ENCODE results near the gene SCAMP1.
"Not testable (repeated sequence)": the region's sequence is repeated elsewhere in the genome, so short reads cannot be mapped to it uniquely, and the experiment has no call there.

Gene SCAMP1

DNA sequence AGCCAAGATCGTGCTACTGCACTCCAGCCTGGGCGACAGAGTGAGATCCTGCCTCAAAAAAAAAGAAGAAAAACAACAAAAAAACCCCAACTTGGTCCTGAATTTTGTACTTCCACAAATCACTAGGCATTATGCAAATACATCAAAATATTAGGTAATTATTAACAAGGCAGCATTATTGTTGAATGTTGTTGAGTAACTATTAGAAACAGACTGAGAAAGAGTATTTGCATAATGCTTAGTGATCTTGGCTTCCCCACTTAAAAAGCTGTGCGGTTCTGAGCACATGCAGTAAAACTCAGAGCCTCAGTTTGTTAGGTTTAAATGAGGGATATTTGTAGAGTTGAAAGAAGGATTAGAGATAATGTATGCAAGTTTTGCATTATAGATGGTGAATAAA is 64.2 kb downstream of the SCAMP1 start:
- H3K36me3 Mint-ChIP-seq, result peaks cover 18% of the 10 kb centered on the region
- no peak overlapping the region for H3K27ac Mint-ChIP-seq
- no peaks in the 10 kb centered on the region for H3K27me3 Mint-ChIP-seq
- no peak for DNase-seq
- CTCF ChIA-PET, result no interaction called here
- peaks cover 2% of the 10 kb centered on the region for H3K9me3 Mint-ChIP-seq
- H3K4me3 Mint-ChIP-seq, result no peak overlapping the region
- H3K4me1 Mint-ChIP-seq, result no peaks in the 10 kb centered on the region

DNA sequence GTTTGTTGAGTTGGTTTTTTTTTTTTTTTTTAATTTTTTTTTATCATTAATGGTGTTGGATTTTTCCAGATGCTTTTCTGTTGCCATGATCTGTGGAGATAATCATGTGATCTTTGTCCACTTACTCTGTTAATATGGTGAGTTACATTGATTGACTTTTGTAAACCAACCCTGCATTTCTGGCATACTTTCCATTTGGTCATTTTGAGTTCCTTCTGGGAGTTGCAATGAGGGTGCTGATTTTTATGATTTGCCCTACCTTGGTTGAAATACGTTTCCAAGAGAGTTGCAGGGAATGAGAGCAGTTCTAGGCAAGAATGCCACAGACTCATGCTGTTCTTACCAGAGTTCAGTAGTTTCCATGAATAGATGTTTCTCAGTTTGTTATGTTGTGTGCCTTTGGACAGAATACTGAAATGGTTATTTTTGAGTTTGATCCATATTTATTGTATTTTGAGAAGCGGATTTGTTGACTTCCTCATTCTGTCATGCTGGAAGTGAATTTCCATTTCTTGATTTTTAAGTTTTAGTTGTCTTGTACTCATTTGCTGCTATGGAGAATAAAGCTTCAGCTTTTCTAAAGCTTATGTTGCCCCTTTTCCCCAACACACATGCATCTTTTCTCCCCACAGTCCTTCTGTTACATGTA is 69.0 kb downstream of the SCAMP1 start:
- H3K36me3 Mint-ChIP-seq, result peaks cover 14% of the 10 kb centered on the region
- CTCF ChIA-PET, result no interaction called here
- DNase-seq, result no peak

DNA sequence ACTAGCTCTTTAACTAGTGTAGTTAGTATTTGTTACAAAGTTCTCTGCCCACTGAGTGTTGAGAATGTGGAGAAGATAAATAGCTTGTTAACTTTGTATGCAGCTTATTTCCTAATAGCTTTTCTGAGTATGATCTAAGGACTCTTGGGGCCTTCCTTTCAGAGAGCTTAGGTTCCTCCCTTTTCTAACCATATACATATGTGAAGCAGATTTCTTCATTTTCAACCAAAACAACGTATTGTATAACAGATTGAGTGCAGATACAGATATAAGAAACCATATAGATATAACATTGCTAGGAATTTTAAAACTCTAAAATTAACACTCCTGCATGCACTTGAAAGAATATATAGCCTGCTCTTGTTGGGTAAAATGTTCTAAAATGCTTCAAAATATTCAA is 70.4 kb downstream of the SCAMP1 start:
- Mint-ChIP-seq H3K4me3 (no peak overlapping the region), H3K4me1 (no peaks in the 10 kb centered on the region), H3K27ac (no peak overlapping the region), H3K9me3 (peaks cover 2% of the 10 kb centered on the region), H3K27me3 (no peaks in the 10 kb centered on the region), H3K36me3 (peaks cover 19% of the 10 kb centered on the region)
- CTCF ChIA-PET, result interaction anchor here (0.6 kb wide), 1 partner anchor 81 kb away, joined by 3 read pairs; no protein-coding TSS in a partner anchor
- DNase-seq, result no peak

More for the DNA sequence above, 69.0 kb downstream of the SCAMP1 start:
- Mint-ChIP-seq H3K9me3 (peaks cover 2% of the 10 kb centered on the region), H3K27ac (no peak overlapping the region), H3K27me3 (no peaks in the 10 kb centered on the region), H3K4me1 (no peaks in the 10 kb centered on the region), H3K4me3 (no peak overlapping the region)

DNA sequence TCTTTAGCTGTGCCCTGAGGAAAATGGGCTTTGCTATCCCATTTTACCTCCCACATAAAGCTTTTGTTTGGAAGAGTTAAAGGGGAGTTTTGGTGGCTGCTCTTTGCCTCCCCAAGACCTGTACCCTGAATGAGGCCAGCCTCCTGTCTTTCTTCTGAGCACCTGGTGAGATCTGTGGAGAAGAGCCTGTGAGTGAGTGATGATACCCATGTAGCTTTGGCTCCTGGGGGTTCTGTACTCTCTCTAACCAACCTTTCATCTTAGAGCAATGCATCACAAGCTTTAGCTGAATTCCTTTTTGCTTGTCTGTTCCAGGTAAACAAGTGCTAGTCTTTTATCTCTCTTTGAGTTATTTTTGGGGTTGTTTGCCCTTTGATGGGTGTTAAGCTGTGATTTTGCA is 73.6 kb downstream of the SCAMP1 start:
- H3K36me3 Mint-ChIP-seq, result peaks cover 13% of the 10 kb centered on the region
- no peak overlapping the region for H3K27ac Mint-ChIP-seq
- DNase-seq, result no peak
- no peaks in the 10 kb centered on the region for H3K27me3 Mint-ChIP-seq
- CTCF ChIA-PET, result no interaction called here
- no peak overlapping the region for H3K4me3 Mint-ChIP-seq
- peaks cover 5% of the 10 kb centered on the region for H3K9me3 Mint-ChIP-seq
- no peaks in the 10 kb centered on the region for H3K4me1 Mint-ChIP-seq

DNA sequence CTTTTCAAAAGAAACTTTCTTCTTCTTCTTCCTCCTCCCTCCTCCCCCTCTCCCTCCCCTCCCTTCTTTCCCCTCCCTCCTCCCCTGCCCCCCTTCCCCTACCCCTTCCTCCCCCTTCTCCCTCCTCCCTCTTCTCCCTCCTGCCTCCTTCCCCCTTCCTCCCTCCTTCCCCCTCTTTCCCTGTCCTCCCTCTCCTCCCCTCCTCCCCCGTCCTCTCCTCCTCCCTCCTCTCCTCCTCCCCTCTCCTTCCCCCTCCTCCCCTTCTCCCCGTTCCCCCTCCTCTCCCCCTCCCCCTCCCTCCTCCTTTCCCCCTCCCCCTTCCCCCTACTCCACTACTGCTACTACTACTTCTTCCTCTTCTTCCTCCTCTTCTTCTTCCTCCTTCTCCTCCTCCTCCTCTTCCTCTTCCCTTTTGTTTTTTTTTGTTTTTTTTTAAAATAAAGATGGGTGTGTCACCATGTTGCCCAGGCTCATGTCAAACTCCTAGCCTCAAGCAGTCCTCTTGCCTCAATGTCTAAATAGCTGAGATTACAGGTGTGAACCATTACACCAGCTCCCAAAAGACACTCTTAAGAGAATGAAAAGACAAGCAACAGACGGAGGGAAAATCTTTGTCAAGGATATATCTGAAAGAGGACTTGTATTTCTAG is 87.5 kb downstream of the SCAMP1 start:
- Mint-ChIP-seq H3K9me3 (peaks cover 4% of the 10 kb centered on the region), H3K27ac (no peak overlapping the region), H3K4me1 (no peaks in the 10 kb centered on the region), H3K27me3 (no peaks in the 10 kb centered on the region), H3K4me3 (no peak overlapping the region), H3K36me3 (peaks cover 8% of the 10 kb centered on the region)
- CTCF ChIA-PET, result no interaction called here
- no peak for DNase-seq

DNA sequence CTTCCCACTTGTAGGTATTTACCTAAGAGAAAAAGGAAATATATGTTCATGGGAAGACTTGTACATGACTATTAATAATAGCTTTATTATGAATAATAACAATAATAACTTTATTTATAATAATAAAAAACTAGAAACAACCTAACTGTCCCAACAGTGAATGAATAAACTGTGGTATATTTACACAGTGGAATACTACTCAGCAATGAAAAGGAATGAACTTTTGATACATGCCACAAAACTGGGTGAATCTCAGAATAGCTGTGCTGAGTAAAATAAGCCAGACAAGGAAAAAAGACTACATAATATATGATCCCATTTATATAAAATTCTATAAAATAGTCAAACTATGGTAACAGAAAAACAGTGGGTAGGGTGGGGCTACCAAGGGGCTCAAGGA is 88.7 kb downstream of the SCAMP1 start:
- H3K36me3 Mint-ChIP-seq, result peaks cover 5% of the 10 kb centered on the region
- no peaks in the 10 kb centered on the region for H3K4me1 Mint-ChIP-seq
- CTCF ChIA-PET, result no interaction called here
- no peak overlapping the region for H3K4me3 Mint-ChIP-seq
- H3K27ac Mint-ChIP-seq, result no peak overlapping the region
- peaks cover 4% of the 10 kb centered on the region for H3K9me3 Mint-ChIP-seq
- no peak for DNase-seq
- no peaks in the 10 kb centered on the region for H3K27me3 Mint-ChIP-seq

DNA sequence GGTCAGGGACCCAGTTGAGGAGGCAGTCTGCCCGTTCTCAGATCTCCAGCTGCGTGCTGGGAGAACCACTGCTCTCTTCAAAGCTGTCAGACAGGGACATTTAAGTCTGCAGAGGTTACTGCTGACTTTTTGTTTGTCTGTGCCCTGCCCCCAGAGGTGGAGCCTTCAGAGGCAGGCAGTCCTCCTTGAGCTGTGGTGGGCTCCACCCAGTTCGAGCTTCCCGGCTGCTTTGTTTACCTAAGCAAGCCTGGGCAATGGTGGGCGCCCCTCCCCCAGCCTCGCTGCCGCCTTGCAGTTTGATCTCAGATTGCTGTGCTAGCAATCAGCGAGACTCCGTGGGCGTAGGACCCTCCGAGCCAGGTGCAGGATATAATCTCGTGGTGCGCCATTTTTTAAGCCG is 97.1 kb downstream of the SCAMP1 start:
- DNase-seq, H3K4me1 Mint-ChIP-seq, H3K9me3 Mint-ChIP-seq, H3K27ac Mint-ChIP-seq, CTCF ChIA-PET, H3K4me3 Mint-ChIP-seq, H3K27me3 Mint-ChIP-seq: not testable (repeated sequence)
- H3K36me3 Mint-ChIP-seq, result peaks cover 19% of the 10 kb centered on the region

DNA sequence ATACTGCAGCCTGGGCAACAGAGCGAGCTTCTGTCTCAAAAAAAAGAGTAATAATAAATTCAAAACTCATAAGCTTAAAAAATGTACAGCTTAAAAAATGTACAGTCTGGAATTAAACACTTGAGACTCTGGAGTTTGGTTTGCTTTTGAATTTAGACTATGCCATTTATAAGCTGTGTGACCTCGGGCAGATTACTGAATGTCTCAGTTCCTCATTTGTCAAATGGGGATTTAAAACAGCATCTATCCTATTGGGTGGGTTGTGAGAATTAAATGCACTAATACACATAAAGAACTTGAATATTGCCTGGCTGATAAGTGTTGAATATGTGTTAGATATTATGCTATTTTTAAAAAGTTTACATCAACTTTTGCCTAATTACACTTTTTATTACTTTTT is 98.4 kb downstream of the SCAMP1 start:
- Mint-ChIP-seq H3K9me3 (peaks cover 4% of the 10 kb centered on the region), H3K27me3 (no peaks in the 10 kb centered on the region), H3K4me3 (no peak overlapping the region), H3K4me1 (peaks cover 7% of the 10 kb centered on the region), H3K36me3 (peaks cover 21% of the 10 kb centered on the region), H3K27ac (no peak overlapping the region)
- CTCF ChIA-PET, result interaction anchor here (0.7 kb wide), 1 partner anchor 442 kb away, joined by 3 read pairs; no protein-coding TSS in a partner anchor
- DNase-seq, result no peak

DNA sequence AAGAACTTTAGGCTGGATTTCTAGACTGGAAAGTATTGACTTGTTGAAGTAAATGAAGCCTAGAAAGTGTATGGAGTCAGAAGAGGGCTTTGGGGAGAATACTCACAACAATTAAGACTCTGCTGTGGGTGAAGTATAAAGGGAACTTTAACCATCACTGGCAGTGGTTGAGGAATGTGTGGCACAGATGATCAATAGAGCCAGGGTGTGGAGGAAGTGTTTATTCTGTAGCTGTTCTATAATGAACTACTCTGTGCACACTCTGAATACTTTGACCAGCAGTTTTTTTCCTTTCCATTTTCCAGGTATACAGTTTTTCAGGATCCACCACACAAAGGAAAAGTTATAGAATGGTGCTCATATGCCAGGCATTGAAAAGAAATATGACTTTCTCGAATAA is 106.7 kb downstream of the SCAMP1 start:
- Mint-ChIP-seq H3K4me3 (no peak overlapping the region), H3K27ac (no peak overlapping the region), H3K4me1 (no peaks in the 10 kb centered on the region), H3K27me3 (no peaks in the 10 kb centered on the region), H3K36me3 (peaks cover 3% of the 10 kb centered on the region), H3K9me3 (no peaks in the 10 kb centered on the region)
- CTCF ChIA-PET, result interaction anchor here (0.6 to 1.8 kb wide), 3 partner anchors 20 to 285 kb away, joined by 3 to 6 read pairs (median 3); no protein-coding TSS in a partner anchor
- DNase-seq, result no peak

DNA sequence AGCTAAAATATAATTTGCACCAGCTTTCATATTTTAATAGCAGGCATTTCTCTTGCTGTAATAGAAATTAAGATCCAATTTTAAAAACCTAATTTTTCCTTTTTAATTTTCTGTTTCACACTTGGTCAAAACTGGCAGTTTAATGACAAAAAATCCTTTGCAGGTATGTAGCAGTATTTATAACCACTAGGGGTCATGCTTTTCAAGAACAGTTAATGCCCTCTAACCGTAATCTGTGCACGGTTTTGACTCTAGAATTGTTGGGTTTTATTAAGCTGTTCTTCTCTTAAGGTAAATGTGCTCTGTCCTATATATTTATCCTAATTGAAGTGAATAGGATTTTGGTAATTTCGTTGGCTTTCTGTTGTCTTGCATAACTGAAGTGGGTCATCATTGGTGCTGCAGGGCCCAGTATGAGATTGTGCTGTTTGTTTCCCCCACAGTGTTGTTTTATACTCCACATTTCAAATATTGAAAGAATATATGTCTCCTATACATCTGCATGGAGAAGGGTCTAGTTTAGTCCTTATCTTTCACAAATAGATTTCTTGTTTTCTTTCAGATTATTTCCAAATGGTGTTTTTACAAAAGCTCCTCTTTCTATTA is 107.4 kb downstream of the SCAMP1 start:
- no peak for DNase-seq
- CTCF ChIA-PET, result interaction anchor here (0.6 to 1.8 kb wide), 6 partner anchors 20 to 285 kb away, joined by 3 to 6 read pairs (median 3); no protein-coding TSS in a partner anchor

DNA sequence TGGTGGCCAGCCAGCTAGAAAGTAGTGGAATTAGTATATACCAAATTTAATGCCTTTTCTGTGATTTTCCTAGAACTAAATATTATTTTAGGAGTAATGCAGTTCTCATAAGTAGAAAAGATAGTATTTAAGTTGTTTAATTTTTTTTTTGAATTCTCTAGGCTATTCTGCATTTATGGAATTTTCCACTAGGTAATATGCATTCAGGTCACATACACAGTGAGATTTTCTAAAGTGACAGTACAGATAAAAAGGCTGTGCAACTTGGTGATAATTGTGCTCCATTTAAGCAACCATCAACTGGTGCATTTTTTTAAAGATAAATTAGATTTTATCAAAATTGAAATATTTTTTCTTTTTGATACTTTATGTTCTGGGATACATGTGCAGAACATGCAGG is 111.5 kb downstream of the SCAMP1 start:
- H3K27me3 Mint-ChIP-seq, result no peaks in the 10 kb centered on the region
- DNase-seq, result no peak
- no peak overlapping the region for H3K27ac Mint-ChIP-seq
- H3K9me3 Mint-ChIP-seq, result no peaks in the 10 kb centered on the region
- no peak overlapping the region for H3K4me3 Mint-ChIP-seq
- no peaks in the 10 kb centered on the region for H3K36me3 Mint-ChIP-seq
- CTCF ChIA-PET, result no interaction called here
- no peaks in the 10 kb centered on the region for H3K4me1 Mint-ChIP-seq

More for the DNA sequence above, 107.4 kb downstream of the SCAMP1 start:
- no peaks in the 10 kb centered on the region for H3K9me3 Mint-ChIP-seq
- no peak overlapping the region for H3K4me3 Mint-ChIP-seq
- H3K4me1 Mint-ChIP-seq, result no peaks in the 10 kb centered on the region
- peaks cover 3% of the 10 kb centered on the region for H3K36me3 Mint-ChIP-seq
- H3K27me3 Mint-ChIP-seq, result no peaks in the 10 kb centered on the region
- no peak overlapping the region for H3K27ac Mint-ChIP-seq

DNA sequence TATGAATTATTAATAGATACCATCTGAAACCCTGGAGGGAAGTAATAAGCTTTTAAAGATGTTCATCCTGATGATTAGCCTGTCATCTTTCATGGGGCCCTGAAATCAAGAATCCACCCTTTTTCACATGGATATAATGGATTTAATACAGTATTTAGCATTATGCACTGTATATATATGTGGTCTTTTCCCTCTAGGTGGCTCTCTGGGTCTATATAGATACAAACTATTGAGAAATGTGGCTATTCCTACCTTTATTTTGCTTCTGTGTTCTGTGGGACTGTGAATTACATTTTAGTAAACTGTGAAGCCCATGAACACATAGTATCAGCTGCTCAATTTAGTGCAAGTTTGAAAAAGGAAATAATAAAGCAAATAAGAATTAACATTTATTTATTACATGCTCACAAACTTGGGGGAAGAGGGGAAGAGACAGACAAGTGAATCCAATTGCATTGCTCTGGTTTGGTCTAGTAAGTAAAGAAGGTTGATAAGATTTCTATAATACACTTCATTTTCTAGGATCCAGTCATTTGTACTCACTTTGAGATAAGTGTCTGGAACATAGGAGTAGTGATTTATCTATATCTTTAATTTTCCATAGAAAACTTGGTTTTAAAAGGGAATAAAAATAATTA is 112.2 kb downstream of the SCAMP1 start:
- Mint-ChIP-seq H3K27me3 (no peaks in the 10 kb centered on the region), H3K27ac (no peak overlapping the region), H3K36me3 (no peaks in the 10 kb centered on the region), H3K4me3 (no peak overlapping the region), H3K9me3 (no peaks in the 10 kb centered on the region), H3K4me1 (no peaks in the 10 kb centered on the region)
- CTCF ChIA-PET, result no interaction called here
- DNase-seq, result no peak

DNA sequence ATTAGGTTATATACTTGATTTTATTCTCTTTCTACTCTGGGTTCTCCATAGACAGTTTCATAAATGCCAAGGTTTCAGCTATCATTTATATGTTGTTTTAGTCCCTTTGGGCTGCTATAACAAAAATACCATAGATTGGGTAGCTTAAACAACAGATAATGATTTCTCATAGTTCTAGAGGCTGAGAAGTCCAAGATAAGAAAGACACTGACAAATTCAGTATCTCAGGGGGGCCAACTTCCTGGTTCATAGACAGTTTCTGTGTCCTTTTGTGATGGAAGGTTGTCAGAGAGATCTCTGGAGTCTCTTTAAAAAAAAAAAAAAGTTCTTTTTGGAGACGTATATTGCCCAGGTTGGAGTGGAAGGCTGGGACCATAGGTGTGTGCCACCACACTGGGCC is 113.3 kb downstream of the SCAMP1 start:
- CTCF ChIA-PET, result interaction anchor here (1.6 kb wide), 1 partner anchor 9 kb away, joined by 6 read pairs; no protein-coding TSS in a partner anchor
- no peak overlapping the region for H3K4me3 Mint-ChIP-seq
- H3K36me3 Mint-ChIP-seq, result no peaks in the 10 kb centered on the region

DNA sequence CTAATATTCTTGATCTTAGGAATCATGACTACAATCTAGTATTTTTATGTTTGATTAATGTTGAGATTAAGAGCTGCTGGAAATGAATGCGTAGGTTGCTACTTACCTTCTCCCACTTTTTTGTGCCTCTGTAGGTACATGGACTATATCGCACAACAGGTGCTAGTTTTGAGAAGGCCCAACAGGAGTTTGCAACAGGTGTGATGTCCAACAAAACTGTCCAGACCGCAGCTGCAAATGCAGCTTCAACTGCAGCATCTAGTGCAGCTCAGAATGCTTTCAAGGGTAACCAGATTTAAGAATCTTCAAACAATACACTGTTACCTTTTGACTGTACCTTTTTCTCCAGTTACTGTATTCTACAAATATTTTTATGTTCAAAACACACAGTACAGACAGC is 115.0 kb downstream of the SCAMP1 start:
- Mint-ChIP-seq H3K36me3 (no peaks in the 10 kb centered on the region), H3K4me1 (no peaks in the 10 kb centered on the region), H3K9me3 (no peaks in the 10 kb centered on the region), H3K27ac (no peak overlapping the region), H3K27me3 (no peaks in the 10 kb centered on the region), H3K4me3 (no peak overlapping the region)
- CTCF ChIA-PET, result no interaction called here
- no peak for DNase-seq

More for the DNA sequence above, 113.3 kb downstream of the SCAMP1 start:
- Mint-ChIP-seq H3K27me3 (no peaks in the 10 kb centered on the region), H3K4me1 (no peaks in the 10 kb centered on the region), H3K27ac (no peak overlapping the region), H3K9me3 (no peaks in the 10 kb centered on the region)
- DNase-seq, result no peak
